Measurements from ENCODE around the gene LILRB5.

DNA sequence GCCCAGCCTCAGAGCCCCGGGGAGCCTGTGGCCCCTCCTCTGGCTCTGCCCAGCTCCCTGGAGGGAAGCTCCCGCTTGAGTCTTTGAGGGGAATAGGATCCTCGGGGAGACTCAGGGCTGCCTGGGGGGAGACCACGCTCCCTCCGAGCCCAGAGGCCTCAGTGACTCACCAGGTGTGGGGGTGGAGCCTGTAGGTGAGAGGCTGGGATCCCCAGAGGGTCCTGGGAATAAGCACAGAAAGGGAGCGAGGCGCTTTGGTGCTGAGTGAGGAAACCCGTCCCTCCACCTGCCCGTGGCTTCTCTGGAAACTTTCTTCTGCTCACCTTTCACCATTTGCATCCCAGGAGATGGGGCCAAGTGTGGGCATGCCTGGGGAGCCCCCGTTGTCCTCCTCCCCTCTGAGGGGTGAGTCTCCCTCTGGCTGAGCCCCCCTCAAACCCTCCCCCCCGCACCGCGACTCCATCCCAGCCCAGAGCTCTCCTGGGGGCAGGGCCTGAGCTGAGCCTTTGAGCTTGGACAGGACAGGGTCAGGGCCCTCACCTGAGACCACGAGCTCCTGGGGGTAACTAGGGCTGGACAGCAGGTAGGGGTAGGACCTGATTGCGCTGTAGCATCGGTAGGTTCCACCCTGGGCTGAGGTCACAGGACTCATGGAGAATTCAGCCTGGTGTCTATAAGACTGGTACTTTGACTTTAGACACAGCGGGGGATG is 2.7 kb downstream of the LILRB5 start:
- TF ChIP-seq POLR2A (IDR thresholded peaks at IDR 0.05) = no peak
- TF ChIP-seq, protein P1, sequence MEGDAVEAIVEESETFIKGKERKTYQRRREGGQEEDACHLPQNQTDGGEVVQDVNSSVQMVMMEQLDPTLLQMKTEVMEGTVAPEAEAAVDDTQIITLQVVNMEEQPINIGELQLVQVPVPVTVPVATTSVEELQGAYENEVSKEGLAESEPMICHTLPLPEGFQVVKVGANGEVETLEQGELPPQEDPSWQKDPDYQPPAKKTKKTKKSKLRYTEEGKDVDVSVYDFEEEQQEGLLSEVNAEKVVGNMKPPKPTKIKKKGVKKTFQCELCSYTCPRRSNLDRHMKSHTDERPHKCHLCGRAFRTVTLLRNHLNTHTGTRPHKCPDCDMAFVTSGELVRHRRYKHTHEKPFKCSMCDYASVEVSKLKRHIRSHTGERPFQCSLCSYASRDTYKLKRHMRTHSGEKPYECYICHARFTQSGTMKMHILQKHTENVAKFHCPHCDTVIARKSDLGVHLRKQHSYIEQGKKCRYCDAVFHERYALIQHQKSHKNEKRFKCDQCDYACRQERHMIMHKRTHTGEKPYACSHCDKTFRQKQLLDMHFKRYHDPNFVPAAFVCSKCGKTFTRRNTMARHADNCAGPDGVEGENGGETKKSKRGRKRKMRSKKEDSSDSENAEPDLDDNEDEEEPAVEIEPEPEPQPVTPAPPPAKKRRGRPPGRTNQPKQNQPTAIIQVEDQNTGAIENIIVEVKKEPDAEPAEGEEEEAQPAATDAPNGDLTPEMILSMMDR (IDR thresholded peaks at IDR 0.05) = no peak
